ENCODE data around the gene SP1. TPM values are rescaled to one million over a fixed set of nuclear protein-coding genes. Genes with fewer than 3 reads are reported as not detected.
"Not testable (repeated sequence)": the region's sequence is repeated elsewhere in the genome, so short reads cannot be mapped to it uniquely, and the experiment has no call there.

SP1 gene
- total and polyA plus RNA-seq, 8 donors = 69.5 to 82.0 (median 78.0) TPM

DNA sequence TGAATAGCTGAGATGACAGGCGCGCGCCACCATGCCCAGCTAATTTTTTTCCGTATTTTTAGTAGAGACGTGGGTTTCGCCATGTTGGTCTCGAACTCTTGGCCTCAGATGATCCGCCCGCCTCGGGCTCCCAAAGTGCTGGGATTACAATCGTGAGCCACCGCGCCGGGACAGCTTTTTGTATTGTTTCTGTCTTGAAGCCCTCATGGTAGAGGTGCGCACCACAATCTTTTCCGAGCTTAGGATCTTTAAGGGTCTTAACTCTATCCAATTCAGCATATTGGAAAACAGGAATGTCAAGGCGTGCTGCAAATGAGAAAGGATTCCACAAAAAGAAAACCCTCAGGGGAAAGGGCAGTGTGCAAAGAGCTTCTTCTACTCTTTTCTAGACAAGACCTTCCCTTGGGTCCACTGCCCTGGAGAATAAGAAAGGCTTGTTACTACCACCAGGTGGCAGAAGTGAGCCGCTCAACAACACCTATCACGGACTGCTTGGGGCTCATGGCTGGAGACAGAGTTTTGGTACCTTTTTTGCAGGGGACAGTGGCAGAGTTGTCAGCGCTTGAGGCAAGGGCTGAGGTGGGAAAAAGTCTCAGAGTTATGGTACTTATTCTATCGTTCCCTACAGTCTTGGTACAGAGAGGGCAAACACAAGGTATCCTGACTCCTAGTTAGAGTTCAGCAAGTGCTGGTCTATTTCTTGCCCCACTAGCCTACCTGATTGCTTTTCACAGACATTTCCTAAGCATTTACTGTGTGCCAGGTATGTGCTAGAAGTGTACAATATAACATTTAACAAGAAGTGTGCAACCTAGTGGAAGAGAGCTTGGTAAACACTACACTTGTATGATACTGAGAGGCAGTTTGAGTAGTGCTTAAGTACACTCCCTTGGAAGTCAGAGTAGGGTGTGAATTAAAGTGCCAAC is 27.4 kb upstream of the SP1 start:
- no peaks in the 10 kb centered on the region for H3K27me3 ChIP-seq
- peaks cover 4 to 13% of the 10 kb centered on the region in 2 donors for H3K4me1 ChIP-seq
- H3K36me3 ChIP-seq = no peaks in the 10 kb centered on the region
- peak overlapping the region; percentile 39 to 53 for H3K27ac ChIP-seq
- ATAC-seq (peak; percentile 97), DNase-seq (peak in 3 of 4 donors; percentile 78 to 92 (median 82))
- TF ChIP-seq, protein P1, sequence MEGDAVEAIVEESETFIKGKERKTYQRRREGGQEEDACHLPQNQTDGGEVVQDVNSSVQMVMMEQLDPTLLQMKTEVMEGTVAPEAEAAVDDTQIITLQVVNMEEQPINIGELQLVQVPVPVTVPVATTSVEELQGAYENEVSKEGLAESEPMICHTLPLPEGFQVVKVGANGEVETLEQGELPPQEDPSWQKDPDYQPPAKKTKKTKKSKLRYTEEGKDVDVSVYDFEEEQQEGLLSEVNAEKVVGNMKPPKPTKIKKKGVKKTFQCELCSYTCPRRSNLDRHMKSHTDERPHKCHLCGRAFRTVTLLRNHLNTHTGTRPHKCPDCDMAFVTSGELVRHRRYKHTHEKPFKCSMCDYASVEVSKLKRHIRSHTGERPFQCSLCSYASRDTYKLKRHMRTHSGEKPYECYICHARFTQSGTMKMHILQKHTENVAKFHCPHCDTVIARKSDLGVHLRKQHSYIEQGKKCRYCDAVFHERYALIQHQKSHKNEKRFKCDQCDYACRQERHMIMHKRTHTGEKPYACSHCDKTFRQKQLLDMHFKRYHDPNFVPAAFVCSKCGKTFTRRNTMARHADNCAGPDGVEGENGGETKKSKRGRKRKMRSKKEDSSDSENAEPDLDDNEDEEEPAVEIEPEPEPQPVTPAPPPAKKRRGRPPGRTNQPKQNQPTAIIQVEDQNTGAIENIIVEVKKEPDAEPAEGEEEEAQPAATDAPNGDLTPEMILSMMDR (IDR thresholded peaks at IDR 0.05) = peak; percentile 93 to 94
- H3K9me3 ChIP-seq = no peaks in the 10 kb centered on the region
- intact Hi-C loops (cut with DNase I) = loop anchor here in 1 of 2 donors (5.0 kb wide), 1 partner anchor 70 kb away; the partner anchor contains the start of gene AMHR2
- no peak overlapping the region for H3K4me3 ChIP-seq

DNA sequence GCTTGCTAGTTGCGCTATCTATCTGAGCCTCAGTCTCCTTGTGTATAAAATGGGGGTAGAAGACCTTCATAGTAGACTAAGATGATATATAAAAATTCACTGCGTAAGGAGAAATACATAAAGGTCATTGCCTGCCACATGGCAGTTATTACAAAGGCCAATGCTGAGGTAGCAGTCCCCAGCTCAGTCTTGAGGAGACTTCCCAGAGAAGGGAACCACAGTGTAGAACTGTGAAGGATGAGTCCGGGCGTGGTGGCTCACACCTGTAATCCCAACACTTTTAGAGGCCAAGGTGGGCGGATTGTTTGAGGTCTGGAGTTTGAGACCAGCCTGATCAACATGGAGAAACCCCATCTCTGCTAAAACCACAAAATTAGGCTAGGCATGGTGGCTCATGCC is 26.7 kb upstream of the SP1 start:
- Histone ChIP-seq H3K27ac (no peak overlapping the region), H3K4me3 (no peak overlapping the region), H3K4me1 (peaks cover 4 to 13% of the 10 kb centered on the region in 2 donors), H3K27me3 (no peaks in the 10 kb centered on the region), H3K36me3 (no peaks in the 10 kb centered on the region), H3K9me3 (no peaks in the 10 kb centered on the region)
- peak; percentile 7 for ATAC-seq
- TF ChIP-seq, protein P1 (IDR thresholded peaks at IDR 0.05) = no peak
- intact Hi-C loops (cut with DNase I) = loop anchor here in 1 of 2 donors (5.0 kb wide), 1 partner anchor 69 kb away; the partner anchor contains the start of gene AMHR2
- DNase-seq = no peak

DNA sequence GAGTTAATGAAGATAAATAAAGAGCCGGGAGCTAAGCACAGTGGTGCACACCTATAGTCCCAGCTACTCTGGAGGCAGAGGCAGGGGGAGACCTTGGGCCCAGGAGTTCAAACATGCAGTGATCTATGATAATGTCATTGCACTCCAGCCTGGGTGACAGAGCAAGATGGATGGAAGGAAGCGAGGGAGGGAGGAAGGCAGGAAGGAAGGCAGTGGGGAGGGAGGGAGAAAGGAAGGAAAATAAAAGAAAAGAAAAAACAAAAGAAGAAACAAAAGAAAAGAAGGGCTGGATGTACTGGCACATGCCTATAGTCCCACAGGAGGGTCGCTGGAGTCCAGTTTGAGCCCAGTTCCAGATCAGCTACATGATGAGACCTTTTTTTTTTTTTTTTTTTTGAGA is 24.9 kb upstream of the SP1 start:
- Histone ChIP-seq H3K9me3 (no peaks in the 10 kb centered on the region), H3K27me3 (no peaks in the 10 kb centered on the region), H3K4me3 (no peak overlapping the region), H3K4me1 (peaks cover 4 to 13% of the 10 kb centered on the region in 2 donors), H3K36me3 (no peaks in the 10 kb centered on the region), H3K27ac (no peak overlapping the region)
- ATAC-seq (no peak), DNase-seq (no peak)
- intact Hi-C loops (cut with DNase I) = no loop called here
- TF ChIP-seq, protein P1 (IDR thresholded peaks at IDR 0.05) = no peak

DNA sequence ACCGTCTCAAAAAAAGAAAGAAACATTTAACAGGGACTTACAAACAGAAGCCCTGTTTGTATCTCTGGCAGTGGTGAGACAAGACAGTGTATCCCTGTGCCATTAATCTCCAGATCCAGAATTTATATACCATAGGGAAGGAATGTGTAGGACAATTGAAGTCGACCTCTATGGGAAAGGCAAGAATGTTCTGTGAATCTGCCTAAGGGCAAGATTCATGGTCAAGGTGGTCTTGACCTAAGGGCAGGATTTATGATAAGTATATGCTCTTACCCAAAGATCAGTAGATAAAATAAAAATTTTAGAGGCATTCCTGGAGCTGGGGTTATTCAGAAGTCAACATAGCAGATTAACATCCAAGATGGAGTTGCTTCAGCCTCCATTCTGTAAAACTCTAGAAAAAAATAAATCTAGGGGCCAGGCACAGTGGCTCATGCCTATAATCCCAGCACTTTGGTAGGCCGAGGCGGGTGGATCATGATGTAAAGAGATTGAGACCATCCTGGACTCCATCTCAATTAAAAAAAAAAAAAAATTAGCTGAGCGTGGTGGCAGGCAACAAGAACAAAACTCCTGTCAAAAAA is 21.0 kb upstream of the SP1 start:
- H3K27ac ChIP-seq = no peak overlapping the region
- DNase-seq = no peak
- H3K36me3 ChIP-seq = no peaks in the 10 kb centered on the region
- no peak overlapping the region for H3K4me3 ChIP-seq
- no peak for ATAC-seq
- H3K4me1 ChIP-seq = no peaks in the 10 kb centered on the region
- intact Hi-C loops (cut with DNase I) = no loop called here
- no peaks in the 10 kb centered on the region for H3K9me3 ChIP-seq
- TF ChIP-seq, protein P1 (IDR thresholded peaks at IDR 0.05) = no peak
- H3K27me3 ChIP-seq = no peaks in the 10 kb centered on the region

DNA sequence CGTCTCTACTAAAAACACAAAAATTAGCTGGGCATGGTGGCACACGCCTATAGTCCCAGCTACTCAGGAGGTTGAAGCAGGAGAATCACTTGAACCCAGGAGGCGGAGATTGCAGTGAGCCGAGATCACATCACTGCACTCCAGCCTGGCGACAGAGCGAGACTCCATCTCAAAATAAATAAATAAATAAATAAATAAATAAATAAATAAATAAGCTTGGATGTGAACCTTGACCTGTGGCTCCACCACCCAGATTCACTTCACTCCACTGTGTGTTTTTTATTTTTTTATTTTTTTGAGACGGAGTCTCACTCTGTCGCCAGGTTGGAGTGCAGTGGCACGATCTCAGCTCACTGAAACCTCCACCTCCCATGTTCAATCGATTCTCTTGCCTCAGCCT is 18.3 kb upstream of the SP1 start:
- ATAC-seq; H3K27ac ChIP-seq; H3K36me3 ChIP-seq; H3K4me3 ChIP-seq; H3K27me3 ChIP-seq; H3K9me3 ChIP-seq; intact Hi-C loops (cut with DNase I); DNase-seq: not testable (repeated sequence)
- H3K4me1 ChIP-seq = peaks cover 2 to 22% of the 10 kb centered on the region in 2 donors
